Lower lobe of right lung (tissue), 2 donors: ENCODE results near the gene AKAP12. TPM values are rescaled to one million over a fixed set of nuclear protein-coding genes. Genes with fewer than 3 reads are reported as not detected.

Experiments used
- ATAC-seq, 2 donors: fragments of 200-7000 bp; cut with Tn5 transposase; one replicate each; pipeline ENCODE4 v1.9.1; 2020 to 2022; ENCODE audit warnings: mild to moderate bottlenecking in 2 of 2, moderate library complexity in 2 of 2
- DNase-seq: peaks from one replicate; pipeline ENCODE4 v3.0.0-alpha.2; 2020
- H3K27ac ChIP-seq: fragments of 200-600 bp; one replicate; pipeline ENCODE4 v1.8.0; 2022
- H3K27me3 ChIP-seq: fragments of 200-600 bp; one replicate; pipeline ENCODE4 v1.8.0; 2022; ENCODE audit warnings: low read depth
- H3K36me3 ChIP-seq: fragments of 200-600 bp; one replicate; pipeline ENCODE4 v1.8.0; 2022; ENCODE audit warnings: mild to moderate bottlenecking
- H3K4me1 ChIP-seq: fragments of 200-600 bp; one replicate; pipeline ENCODE4 v1.8.0; 2022
- H3K4me3 ChIP-seq: fragments of 200-600 bp; one replicate; pipeline ENCODE4 v1.8.0; 2022; ENCODE audit warnings: mild to moderate bottlenecking
- H3K9me3 ChIP-seq: fragments of 200-600 bp; one replicate; pipeline ENCODE4 v1.8.0; 2022
- CTCF ChIP-seq: fragments of 200-600 bp; IDR thresholded peaks from one replicate; pipeline ENCODE4 v1.8.0; 2022; ENCODE audit warnings: antibody characterized with exemption, mild to moderate bottlenecking
- intact Hi-C: fragments of 100-400 bp; cut with DNase I; formaldehyde crosslinking; loops from one replicate; pipeline ENCODE4 v1.11.0; 2022
- total RNA-seq: library from RNA; stranded (reverse); fragmentation: NEBNext Ultra II Directional; extraction: Animal tissue kit (Norgen Biotek cat#: 25700); gene quantifications from one replicate; pipeline ENCODE4 v1.2.1, GENCODE V29; 2021
- donor health status: DM: no; HTN: yes; CAD: no; lungs with severe emphysema.

Gene AKAP12
- total RNA-seq, 1 donor from 2014 or later: 38.8 TPM

DNA sequence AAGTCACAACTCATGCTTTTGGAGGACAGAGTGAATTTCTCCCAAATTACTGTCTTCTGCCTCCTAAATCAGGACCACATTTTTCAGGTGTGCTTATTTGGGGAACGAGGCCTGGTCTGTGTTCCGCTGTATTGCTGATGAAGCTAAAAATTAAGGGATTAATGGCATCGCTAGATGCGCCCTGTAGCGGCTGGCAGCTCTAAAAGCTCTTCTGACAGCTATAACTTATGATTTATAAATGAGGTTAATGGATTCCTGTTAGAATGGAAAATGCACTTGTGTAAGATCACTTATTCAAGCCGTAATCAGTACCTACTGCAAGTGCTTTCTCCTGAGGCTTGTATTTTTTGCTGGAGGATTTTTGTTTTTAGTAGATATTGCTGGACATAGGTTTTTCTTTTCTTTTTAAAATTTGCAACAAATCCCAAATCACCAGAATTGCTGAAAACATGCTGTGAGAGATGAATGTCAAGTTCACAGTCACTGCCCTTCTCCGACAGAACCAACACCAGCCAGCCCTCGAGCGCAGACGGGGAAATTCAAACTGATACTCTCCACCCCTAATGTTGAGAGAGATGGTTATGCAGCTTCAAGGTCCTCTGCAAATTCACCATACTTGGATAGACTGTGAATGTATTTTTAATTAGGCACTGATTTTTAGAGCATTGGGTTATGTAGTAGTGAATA, 49.1 kb downstream of the AKAP12 start:
- Histone ChIP-seq H3K4me3 (no peak overlapping the region), H3K27me3 (no peaks in the 10 kb centered on the region), H3K36me3 (no peaks in the 10 kb centered on the region), H3K4me1 (peaks cover 20% of the 10 kb centered on the region), H3K9me3 (no peaks in the 10 kb centered on the region), H3K27ac (no peak overlapping the region)
- intact Hi-C loops: no loop called here
- DNase-seq (no peak), ATAC-seq (no peak)
- no peak for TF ChIP-seq CTCF

GRCh38 chr6:151289399-151290007, 49.7 kb downstream of the AKAP12 start:
- Histone ChIP-seq H3K4me3 (no peak overlapping the region), H3K27me3 (no peaks in the 10 kb centered on the region), H3K4me1 (peaks cover 20% of the 10 kb centered on the region), H3K9me3 (no peaks in the 10 kb centered on the region), H3K36me3 (no peaks in the 10 kb centered on the region), H3K27ac (no peak overlapping the region)
- ATAC-seq: no peak
- TF ChIP-seq CTCF: no peak
- intact Hi-C loops: no loop called here
- DNase-seq: no peak

- ATAC-seq (peak; percentile 40 to 66), DNase-seq (no peak)
- intact Hi-C loops: no loop called here
- Histone ChIP-seq H3K9me3 (no peaks in the 10 kb centered on the region), H3K27ac (peak overlapping the region; percentile 67), H3K36me3 (no peaks in the 10 kb centered on the region), H3K4me1 (peaks cover 16% of the 10 kb centered on the region), H3K27me3 (no peaks in the 10 kb centered on the region), H3K4me3 (no peak overlapping the region)
- TF ChIP-seq CTCF: no peak
These were observed 51.3 kb downstream of the AKAP12 start for GRCh38 chr6:151290877-151291721.

DNA sequence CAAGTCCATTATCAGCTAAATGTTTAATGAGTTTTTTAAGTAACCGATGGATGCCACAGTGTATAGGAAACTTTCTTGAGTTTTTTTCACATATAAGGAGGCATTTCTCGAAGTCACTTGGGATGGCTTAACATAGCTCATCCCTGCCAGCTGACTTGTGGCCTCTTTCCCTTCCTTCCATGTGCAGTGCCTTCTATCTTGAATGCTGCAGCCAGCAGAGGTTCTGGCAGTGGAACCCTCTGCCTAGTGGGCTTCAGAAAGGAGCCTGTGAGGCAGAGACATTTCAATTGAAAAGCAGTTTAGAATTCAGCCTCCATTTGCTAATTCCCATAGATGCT, 51.9 kb downstream of the AKAP12 start:
- Histone ChIP-seq H3K4me3 (no peak overlapping the region), H3K4me1 (peaks cover 16% of the 10 kb centered on the region), H3K27me3 (no peaks in the 10 kb centered on the region), H3K9me3 (no peaks in the 10 kb centered on the region), H3K36me3 (no peaks in the 10 kb centered on the region), H3K27ac (peak overlapping the region; percentile 67)
- ATAC-seq: no peak
- no peak for DNase-seq
- no peak for TF ChIP-seq CTCF
- intact Hi-C loops: no loop called here

- no peak for TF ChIP-seq CTCF
- ATAC-seq (peak; percentile 9 to 12), DNase-seq (no peak)
- H3K9me3 ChIP-seq: no peaks in the 10 kb centered on the region
- H3K4me1 ChIP-seq: peaks cover 16% of the 10 kb centered on the region
- H3K36me3 ChIP-seq: no peaks in the 10 kb centered on the region
- intact Hi-C loops: no loop called here
- peak overlapping the region; percentile 67 for H3K27ac ChIP-seq
- no peaks in the 10 kb centered on the region for H3K27me3 ChIP-seq
- no peak overlapping the region for H3K4me3 ChIP-seq
These were observed 53.4 kb downstream of the AKAP12 start for GRCh38 chr6:151292974-151293687.
